Measurements from ENCODE around the gene LEPR. TPM values are rescaled to one million over a fixed set of nuclear protein-coding genes. Genes with fewer than 3 reads are reported as not detected.

Gene LEPR
- total RNA-seq, 1 experiment from 2014 or later, result 5.3 TPM

- TF ChIP-seq ELF4 (CRISPR knock-in tag; IDR thresholded peaks at IDR 0.05; ENCODE audit: low read depth), result no peak
- TF ChIP-seq TP53 (CRISPR knock-in tag; IDR thresholded peaks at IDR 0.05), result no peak
- TF ChIP-seq ZNF317 (CRISPR knock-in tag; IDR thresholded peaks at IDR 0.05; ENCODE audit: borderline replicate concordance, low read depth), result no peak
- TF ChIP-seq ZMAT4 (CRISPR knock-in tag; IDR thresholded peaks at IDR 0.05), result no peak
- TF ChIP-seq NR1H2 (CRISPR knock-in tag; IDR thresholded peaks at IDR 0.05), result no peak
- TF ChIP-seq, protein P1, sequence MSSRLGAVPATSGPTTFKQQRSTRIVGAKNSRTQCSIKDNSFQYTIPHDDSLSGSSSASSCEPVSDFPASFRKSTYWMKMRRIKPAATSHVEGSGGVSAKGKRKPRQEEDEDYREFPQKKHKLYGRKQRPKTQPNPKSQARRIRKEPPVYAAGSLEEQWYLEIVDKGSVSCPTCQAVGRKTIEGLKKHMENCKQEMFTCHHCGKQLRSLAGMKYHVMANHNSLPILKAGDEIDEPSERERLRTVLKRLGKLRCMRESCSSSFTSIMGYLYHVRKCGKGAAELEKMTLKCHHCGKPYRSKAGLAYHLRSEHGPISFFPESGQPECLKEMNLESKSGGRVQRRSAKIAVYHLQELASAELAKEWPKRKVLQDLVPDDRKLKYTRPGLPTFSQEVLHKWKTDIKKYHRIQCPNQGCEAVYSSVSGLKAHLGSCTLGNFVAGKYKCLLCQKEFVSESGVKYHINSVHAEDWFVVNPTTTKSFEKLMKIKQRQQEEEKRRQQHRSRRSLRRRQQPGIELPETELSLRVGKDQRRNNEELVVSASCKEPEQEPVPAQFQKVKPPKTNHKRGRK (CRISPR knock-in tag; IDR thresholded peaks at IDR 0.05; ENCODE audit: borderline replicate concordance), result no peak
- TF ChIP-seq, protein P2, sequence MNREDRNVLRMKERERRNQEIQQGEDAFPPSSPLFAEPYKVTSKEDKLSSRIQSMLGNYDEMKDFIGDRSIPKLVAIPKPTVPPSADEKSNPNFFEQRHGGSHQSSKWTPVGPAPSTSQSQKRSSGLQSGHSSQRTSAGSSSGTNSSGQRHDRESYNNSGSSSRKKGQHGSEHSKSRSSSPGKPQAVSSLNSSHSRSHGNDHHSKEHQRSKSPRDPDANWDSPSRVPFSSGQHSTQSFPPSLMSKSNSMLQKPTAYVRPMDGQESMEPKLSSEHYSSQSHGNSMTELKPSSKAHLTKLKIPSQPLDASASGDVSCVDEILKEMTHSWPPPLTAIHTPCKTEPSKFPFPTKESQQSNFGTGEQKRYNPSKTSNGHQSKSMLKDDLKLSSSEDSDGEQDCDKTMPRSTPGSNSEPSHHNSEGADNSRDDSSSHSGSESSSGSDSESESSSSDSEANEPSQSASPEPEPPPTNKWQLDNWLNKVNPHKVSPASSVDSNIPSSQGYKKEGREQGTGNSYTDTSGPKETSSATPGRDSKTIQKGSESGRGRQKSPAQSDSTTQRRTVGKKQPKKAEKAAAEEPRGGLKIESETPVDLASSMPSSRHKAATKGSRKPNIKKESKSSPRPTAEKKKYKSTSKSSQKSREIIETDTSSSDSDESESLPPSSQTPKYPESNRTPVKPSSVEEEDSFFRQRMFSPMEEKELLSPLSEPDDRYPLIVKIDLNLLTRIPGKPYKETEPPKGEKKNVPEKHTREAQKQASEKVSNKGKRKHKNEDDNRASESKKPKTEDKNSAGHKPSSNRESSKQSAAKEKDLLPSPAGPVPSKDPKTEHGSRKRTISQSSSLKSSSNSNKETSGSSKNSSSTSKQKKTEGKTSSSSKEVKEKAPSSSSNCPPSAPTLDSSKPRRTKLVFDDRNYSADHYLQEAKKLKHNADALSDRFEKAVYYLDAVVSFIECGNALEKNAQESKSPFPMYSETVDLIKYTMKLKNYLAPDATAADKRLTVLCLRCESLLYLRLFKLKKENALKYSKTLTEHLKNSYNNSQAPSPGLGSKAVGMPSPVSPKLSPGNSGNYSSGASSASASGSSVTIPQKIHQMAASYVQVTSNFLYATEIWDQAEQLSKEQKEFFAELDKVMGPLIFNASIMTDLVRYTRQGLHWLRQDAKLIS (CRISPR knock-in tag; IDR thresholded peaks at IDR 0.05; ENCODE audit: borderline replicate concordance), result no peak
- TF ChIP-seq EMX1 (CRISPR knock-in tag; IDR thresholded peaks at IDR 0.05), result no peak
- TF ChIP-seq JUN (CRISPR knock-in tag; IDR thresholded peaks at IDR 0.05), result no peak
- TF ChIP-seq TCF7 (CRISPR knock-in tag; IDR thresholded peaks at IDR 0.05; ENCODE audit: low read depth), result no peak
- TF ChIP-seq, protein P3, sequence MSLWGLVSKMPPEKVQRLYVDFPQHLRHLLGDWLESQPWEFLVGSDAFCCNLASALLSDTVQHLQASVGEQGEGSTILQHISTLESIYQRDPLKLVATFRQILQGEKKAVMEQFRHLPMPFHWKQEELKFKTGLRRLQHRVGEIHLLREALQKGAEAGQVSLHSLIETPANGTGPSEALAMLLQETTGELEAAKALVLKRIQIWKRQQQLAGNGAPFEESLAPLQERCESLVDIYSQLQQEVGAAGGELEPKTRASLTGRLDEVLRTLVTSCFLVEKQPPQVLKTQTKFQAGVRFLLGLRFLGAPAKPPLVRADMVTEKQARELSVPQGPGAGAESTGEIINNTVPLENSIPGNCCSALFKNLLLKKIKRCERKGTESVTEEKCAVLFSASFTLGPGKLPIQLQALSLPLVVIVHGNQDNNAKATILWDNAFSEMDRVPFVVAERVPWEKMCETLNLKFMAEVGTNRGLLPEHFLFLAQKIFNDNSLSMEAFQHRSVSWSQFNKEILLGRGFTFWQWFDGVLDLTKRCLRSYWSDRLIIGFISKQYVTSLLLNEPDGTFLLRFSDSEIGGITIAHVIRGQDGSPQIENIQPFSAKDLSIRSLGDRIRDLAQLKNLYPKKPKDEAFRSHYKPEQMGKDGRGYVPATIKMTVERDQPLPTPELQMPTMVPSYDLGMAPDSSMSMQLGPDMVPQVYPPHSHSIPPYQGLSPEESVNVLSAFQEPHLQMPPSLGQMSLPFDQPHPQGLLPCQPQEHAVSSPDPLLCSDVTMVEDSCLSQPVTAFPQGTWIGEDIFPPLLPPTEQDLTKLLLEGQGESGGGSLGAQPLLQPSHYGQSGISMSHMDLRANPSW (CRISPR knock-in tag; conservative IDR thresholded peaks at IDR 0.05; ENCODE audit: low read depth), result no peak
- no peak for TF ChIP-seq SMAD4 (CRISPR knock-in tag; IDR thresholded peaks at IDR 0.05)
- TF ChIP-seq, protein P4, sequence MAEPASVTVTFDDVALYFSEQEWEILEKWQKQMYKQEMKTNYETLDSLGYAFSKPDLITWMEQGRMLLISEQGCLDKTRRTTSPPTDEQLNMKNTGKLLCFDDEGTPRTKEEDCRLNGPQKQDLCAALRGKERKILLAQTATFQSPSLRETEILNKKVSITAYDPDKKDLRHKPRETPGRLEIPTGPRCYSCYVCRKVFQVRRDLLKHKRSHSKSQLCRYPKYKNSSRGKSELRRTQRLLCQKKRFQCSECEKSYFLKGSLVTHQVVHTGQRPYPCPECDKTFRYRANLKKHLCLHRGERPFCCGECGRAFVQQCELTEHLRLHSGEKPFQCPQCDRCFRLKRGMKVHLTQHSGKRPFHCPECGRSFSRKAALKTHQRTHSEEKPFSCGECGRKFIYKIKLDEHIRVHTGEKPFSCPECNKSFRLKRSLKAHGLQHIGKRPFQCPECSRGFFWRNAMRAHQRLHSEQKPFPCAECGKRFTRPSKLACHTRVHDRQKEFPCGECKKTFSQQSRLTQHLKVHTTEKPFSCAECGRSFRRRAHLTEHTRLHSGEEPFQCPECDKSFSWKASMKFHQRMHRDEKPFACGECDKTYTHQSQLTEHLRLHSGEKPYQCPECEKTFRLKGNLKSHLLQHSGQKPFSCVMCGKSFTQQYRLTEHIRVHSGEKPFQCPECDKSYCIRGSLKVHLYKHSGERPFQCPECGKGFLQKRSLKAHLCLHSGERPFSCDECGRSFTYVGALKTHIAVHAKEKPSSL (CRISPR knock-in tag; conservative IDR thresholded peaks at IDR 0.05), result no peak
- H3K4me3 Mint-ChIP-seq, result no peak overlapping the region
- ChIA-PET POLR2A (interaction anchor here (0.6 kb wide), 1 partner anchor 105 kb away, joined by 4 read pairs; the partner anchor contains the start of gene DNAJC6), CTCF (interaction anchor here (0.9 kb wide), 1 partner anchor 105 kb away, joined by 6 read pairs; the partner anchor contains the start of gene DNAJC6)
- DNase-seq (ENCODE audit: low spot score) (no peak), ATAC-seq (no peak)
- no peaks in the 10 kb centered on the region for H3K36me3 Mint-ChIP-seq
- no peaks in the 10 kb centered on the region for H3K27me3 Mint-ChIP-seq (ENCODE audit: low read depth)
- H3K27ac Mint-ChIP-seq, result no peak overlapping the region
- peaks cover 7% of the 10 kb centered on the region for H3K9me3 Mint-ChIP-seq
- peaks cover 30% of the 10 kb centered on the region for H3K4me1 Mint-ChIP-seq
Measured at GRCh38 chr1:65414538-65414937, 5.9 kb upstream of the LEPR start.

DNA sequence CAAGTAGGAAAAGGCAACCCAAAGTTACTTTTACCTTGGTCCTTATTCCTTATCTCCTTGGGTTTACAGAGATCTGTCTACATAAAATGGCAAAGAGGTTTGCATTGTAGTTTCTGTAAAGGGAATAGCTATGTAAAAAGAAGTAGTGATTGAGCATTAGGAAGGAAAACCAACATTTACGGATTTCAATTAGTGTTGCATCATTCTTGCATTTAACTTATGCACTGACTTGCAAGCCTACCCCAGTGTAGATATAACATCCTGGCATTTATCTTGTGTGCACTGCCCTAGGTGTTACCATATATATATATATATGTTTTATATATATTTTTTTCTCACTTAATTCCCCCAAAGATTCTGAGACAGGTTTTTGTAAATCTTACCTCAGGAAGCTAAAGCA, 3.7 kb upstream of the LEPR start:
- DNase-seq (ENCODE audit: low spot score) (no peak), ATAC-seq (no peak)
- H3K4me3 Mint-ChIP-seq, result no peak overlapping the region
- H3K4me1 Mint-ChIP-seq, result peaks cover 28% of the 10 kb centered on the region
- H3K9me3 Mint-ChIP-seq, result peaks cover 7% of the 10 kb centered on the region
- no peak overlapping the region for H3K27ac Mint-ChIP-seq
- TF ChIP-seq ZMAT4 (CRISPR knock-in tag; IDR thresholded peaks at IDR 0.05), result no peak
- TF ChIP-seq ZNF281 (CRISPR knock-in tag; IDR thresholded peaks at IDR 0.05), result no peak
- no peak for TF ChIP-seq E2F5 (CRISPR knock-in tag; IDR thresholded peaks at IDR 0.05)
- no peak for TF ChIP-seq SOX15 (CRISPR knock-in tag; IDR thresholded peaks at IDR 0.05)
- no peak for TF ChIP-seq SMAD3 (CRISPR knock-in tag; IDR thresholded peaks at IDR 0.05; ENCODE audit: borderline replicate concordance)
- TF ChIP-seq ZNF263 (CRISPR knock-in tag; IDR thresholded peaks at IDR 0.05; ENCODE audit: low read depth), result no peak
- ChIA-PET POLR2A (no interaction called here), CTCF (interaction anchor here (1.2 kb wide), 1 partner anchor 43 kb away, joined by 4 read pairs; no protein-coding TSS in a partner anchor)
- no peaks in the 10 kb centered on the region for H3K36me3 Mint-ChIP-seq
- H3K27me3 Mint-ChIP-seq (ENCODE audit: low read depth), result no peaks in the 10 kb centered on the region

Measured in WTC11 (cell line).